Heart left ventricle (tissue), 13 donors: ENCODE results near the gene MTHFR.

Experiments used
- CTCF ChIP-seq, 12 donors: fragments of 200-600 bp; sonication (generic) in 4 of 12; IDR thresholded peaks; one replicate each; pipeline versions ENCODE4 v1.5.0 to v1.8.0; 2018 to 2022; ENCODE audit warnings: antibody characterized with exemption in 12 of 12, mild to moderate bottlenecking in 5 of 12
- POLR2A ChIP-seq, 2 donors: fragments of 450-650 bp; IDR thresholded peaks; one replicate each; pipeline ENCODE4 v1.6.1; 2017; ENCODE audit warnings: antibody characterized with exemption in 2 of 2, mild to moderate bottlenecking in 2 of 2, moderate library complexity in 2 of 2
- donor health status: ischemic (EF 13 %, LVEDD 7.1; RV severe dilation, severe dysfunction).
- donor health status: DM: no; HTN: yes; CAD: no.
- donor health status: DM: no; HTN: no; CAD: no.
- donor health status: ischemic (EF 25% LVEDD 6.9; RV normal size, moderate dysfunction).
- donor health status: ischemic (EF 25% LVEDD 5.7; RV mildly dilated, moderate dysfunction).
- donor health status: ischemic (EF 35%, LVEDD 5.7; RV mildly dilated, moderate dysfunction).
- donor health status: nonischemic (EF 11% LVEDD 7.7; RV severe dilation, severe dysfunction).
- donor health status: DM: yes; HTN: yes; CAD: no.
- donor health status: PGD.
- donor health status: ischemic (EF 29% LVEDD 5.4; RV normal size, mild dysfunction).
- donor health status: nonischemic (EF 23%, LVEDD 6.1; RV moderate dilation, normal function).

GRCh38 chr1:11836955-11837766 is 31.4 kb upstream of the MTHFR start:
- no peak for TF ChIP-seq POLR2A (IDR thresholded peaks at IDR 0.05)
- no peak for TF ChIP-seq CTCF (IDR thresholded peaks at IDR 0.05)
